SK-N-MC (cell line): ENCODE measurements around the gene SGSH.

Experiments used
- EZH2 ChIP-seq: fragments of 200-600 bp; sonication (generic); IDR thresholded peaks from one replicate; pipeline ENCODE4 v1.6.1; 2017; ENCODE audit warnings: antibody characterized with exemption
- FOXP2 ChIP-seq: optimal IDR thresholded peaks from 2 replicates; pipeline ENCODE3; 2011; ENCODE audit warnings: mild to moderate bottlenecking, moderate library complexity; ENCODE audit not compliant: insufficient read depth; ENCODE audit errors: extremely low read length, control extremely low read depth
- POLR2AphosphoS5 ChIP-seq: IDR thresholded peaks from 2 replicates; pipeline ENCODE4 v1.6.1; 2012; ENCODE audit warnings: mild to moderate bottlenecking, low read depth, low read length, borderline replicate concordance

DNA sequence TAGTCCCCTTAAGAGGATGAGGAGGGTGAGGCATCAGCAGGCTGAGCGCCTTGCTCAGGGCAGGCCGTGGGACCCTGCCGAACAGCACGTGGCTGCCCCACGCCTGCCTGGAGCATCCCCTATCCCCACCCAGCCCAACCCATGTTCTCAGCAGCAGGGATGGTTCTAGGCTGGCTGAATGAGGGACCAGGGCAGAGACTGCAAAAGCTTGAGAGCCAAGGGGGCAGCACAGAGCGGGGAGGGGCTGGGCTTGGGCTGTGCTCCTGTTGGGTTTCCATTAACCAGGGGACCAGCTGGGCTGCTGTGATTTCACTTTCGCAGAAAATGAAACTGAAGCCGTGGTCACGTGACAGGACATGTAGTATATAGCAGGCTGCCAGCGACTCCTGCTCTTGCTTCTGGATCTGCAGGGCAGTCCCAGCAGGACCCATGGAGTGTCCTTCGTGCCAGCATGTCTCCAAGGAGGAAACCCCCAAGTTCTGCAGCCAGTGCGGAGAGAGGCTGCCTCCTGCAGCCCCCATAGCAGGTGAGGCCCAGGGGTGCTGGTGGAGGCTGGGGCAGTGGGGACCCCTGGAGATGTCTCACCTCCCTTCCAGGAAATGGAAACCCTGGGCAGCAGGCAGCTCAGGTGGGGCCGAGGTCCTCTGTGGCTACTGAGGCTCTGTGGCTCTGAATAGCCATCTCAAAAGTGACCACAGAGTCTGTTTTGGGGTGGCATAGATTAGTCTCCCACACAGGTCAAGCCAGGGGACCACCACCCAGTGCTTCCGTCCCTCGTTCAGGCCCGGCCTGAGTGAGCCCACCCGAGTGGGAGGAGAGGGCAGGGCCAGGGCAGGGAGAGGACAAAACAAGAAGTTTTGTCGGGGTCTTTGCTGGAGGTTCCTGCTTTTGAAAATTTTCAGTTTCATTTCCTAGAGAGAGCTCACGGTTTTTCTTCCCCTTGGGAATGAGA lies 43.4 kb upstream of the SGSH start:
- TF ChIP-seq EZH2 (no peak), POLR2AphosphoS5 (no peak), FOXP2 (no peak)
